GM18868 (cell line): Measurements from ENCODE around the gene VN1R5.
"Not testable (repeated sequence)": the region's sequence is repeated elsewhere in the genome, so short reads cannot be mapped to it uniquely, and the experiment has no call there.

ENCODE experiments used
- ATAC-seq: cut with Tn5 transposase; IDR thresholded peaks from one replicate; pipeline ENCODE4 v1.9.1; 2021; ENCODE audit warnings: mild to moderate bottlenecking, moderate library complexity; ENCODE audit not compliant: unreplicated experiment

The VN1R5 gene

GRCh38 chr1:247270003-247270402 lies 14.1 kb downstream of the VN1R5 start:
- no peak for ATAC-seq

GRCh38 chr1:247273013-247273412 lies 17.1 kb downstream of the VN1R5 start:
- ATAC-seq = no peak

GRCh38 chr1:247274605-247275256 lies 18.9 kb downstream of the VN1R5 start:
- ATAC-seq = no peak

GRCh38 chr1:247277191-247277590 lies 21.3 kb downstream of the VN1R5 start:
- no peak for ATAC-seq

- no peak for ATAC-seq
Observed at GRCh38 chr1:247281001-247281574, 25.2 kb downstream of the VN1R5 start.

- ATAC-seq = no peak
Observed at GRCh38 chr1:247286134-247286670, 30.3 kb downstream of the VN1R5 start.

GRCh38 chr1:247287460-247287859 lies 31.6 kb downstream of the VN1R5 start:
- ATAC-seq = no peak

GRCh38 chr1:247288341-247288740 lies 32.5 kb downstream of the VN1R5 start:
- no peak for ATAC-seq

- not testable (repeated sequence) for ATAC-seq
Observed at GRCh38 chr1:247289274-247289892, 33.5 kb downstream of the VN1R5 start.

GRCh38 chr1:247290576-247290975 lies 34.7 kb downstream of the VN1R5 start:
- ATAC-seq = no peak

GRCh38 chr1:247291161-247291560 lies 35.3 kb downstream of the VN1R5 start:
- ATAC-seq = no peak

GRCh38 chr1:247291833-247292561 lies 36.1 kb downstream of the VN1R5 start:
- ATAC-seq = no peak

GRCh38 chr1:247293047-247293446 lies 37.2 kb downstream of the VN1R5 start:
- ATAC-seq = no peak

- no peak for ATAC-seq
Observed at GRCh38 chr1:247294282-247294681, 38.4 kb downstream of the VN1R5 start.

GRCh38 chr1:247295274-247295684 lies 39.4 kb downstream of the VN1R5 start:
- ATAC-seq = no peak

GRCh38 chr1:247295746-247296145 lies 39.9 kb downstream of the VN1R5 start:
- no peak for ATAC-seq

GRCh38 chr1:247296599-247297180 lies 40.8 kb downstream of the VN1R5 start:
- ATAC-seq = no peak

GRCh38 chr1:247297263-247298123 lies 41.6 kb downstream of the VN1R5 start:
- no peak for ATAC-seq

- ATAC-seq = no peak
Observed at GRCh38 chr1:247298124-247298481, 42.2 kb downstream of the VN1R5 start.

GRCh38 chr1:247298701-247299100 lies 42.8 kb downstream of the VN1R5 start:
- ATAC-seq = no peak
